Measurements from ENCODE around the gene ANO10.
"Not testable (repeated sequence)": the region's sequence is repeated elsewhere in the genome, so short reads cannot be mapped to it uniquely, and the experiment has no call there.

ANO10 gene

DNA sequence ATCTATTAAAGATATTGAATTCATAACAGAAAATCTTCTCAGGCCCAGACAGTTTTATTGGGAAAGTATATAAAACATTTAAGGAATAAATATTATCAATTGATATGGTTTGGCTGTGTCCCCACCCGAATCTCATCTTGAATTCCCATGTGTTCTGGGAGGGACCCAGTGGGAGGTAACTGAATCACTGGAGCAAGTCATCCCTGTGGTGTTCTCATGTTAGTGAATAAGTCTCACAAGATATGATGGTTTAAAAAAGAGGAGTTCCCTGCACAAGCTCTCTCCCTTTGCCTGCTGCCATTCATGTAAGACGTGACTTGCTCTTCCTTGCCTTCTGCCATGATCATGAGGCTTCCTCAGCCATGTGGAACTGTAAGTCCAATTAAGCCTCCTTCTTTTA lies 160.5 kb downstream of the ANO10 start:
- TF ChIP-seq, protein P1, sequence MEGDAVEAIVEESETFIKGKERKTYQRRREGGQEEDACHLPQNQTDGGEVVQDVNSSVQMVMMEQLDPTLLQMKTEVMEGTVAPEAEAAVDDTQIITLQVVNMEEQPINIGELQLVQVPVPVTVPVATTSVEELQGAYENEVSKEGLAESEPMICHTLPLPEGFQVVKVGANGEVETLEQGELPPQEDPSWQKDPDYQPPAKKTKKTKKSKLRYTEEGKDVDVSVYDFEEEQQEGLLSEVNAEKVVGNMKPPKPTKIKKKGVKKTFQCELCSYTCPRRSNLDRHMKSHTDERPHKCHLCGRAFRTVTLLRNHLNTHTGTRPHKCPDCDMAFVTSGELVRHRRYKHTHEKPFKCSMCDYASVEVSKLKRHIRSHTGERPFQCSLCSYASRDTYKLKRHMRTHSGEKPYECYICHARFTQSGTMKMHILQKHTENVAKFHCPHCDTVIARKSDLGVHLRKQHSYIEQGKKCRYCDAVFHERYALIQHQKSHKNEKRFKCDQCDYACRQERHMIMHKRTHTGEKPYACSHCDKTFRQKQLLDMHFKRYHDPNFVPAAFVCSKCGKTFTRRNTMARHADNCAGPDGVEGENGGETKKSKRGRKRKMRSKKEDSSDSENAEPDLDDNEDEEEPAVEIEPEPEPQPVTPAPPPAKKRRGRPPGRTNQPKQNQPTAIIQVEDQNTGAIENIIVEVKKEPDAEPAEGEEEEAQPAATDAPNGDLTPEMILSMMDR (IDR thresholded peaks at IDR 0.05; ENCODE audit: borderline replicate concordance, insufficient read depth, low read depth, low read length): no peak
- no peak overlapping the region for H3K4me3 ChIP-seq (ENCODE audit: low read depth, low read length)

DNA sequence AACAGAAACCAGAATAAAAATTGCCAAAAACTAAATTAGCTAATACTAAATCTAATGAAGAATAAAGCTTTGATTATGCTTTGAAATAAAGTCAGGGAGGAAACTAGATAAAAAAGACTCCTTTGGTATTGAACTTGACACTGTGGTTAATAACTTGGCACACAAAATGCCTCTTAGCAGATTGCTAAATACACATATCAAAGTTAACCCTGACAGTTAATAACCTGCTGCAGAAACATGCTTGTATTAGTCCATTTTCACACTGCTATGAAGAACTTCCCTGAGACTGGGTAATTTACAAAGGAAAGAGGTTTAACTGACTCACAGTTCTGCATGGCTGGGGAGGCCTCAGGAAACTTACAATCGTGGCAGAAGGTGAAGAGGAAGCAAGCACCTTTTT lies 164.8 kb downstream of the ANO10 start:
- not testable (repeated sequence) for H3K4me3 ChIP-seq (ENCODE audit: low read depth, low read length)

DNA sequence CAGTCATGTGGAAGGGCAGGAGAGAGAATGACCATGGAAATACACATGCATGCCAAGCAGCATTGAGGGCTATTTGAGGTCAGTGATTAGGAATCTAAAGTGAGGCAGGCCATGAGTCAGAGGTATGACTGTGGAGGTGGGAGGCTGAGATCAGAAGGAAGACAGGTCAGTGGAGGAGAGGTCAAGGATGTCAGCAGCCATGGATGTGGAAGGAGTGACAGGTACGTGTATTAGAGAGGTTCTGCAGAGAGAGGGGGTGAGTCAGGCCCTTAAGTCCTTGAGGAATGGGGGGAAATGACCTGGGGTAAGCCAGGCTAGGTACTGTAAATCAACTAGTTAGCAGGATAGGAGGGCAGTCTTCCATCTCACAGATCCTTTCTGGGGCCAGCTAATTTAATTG lies 166.6 kb downstream of the ANO10 start:
- TF ChIP-seq, protein P1 (IDR thresholded peaks at IDR 0.05; ENCODE audit: borderline replicate concordance, insufficient read depth, low read depth, low read length): no peak
- no peak overlapping the region for H3K4me3 ChIP-seq (ENCODE audit: low read depth, low read length)

DNA sequence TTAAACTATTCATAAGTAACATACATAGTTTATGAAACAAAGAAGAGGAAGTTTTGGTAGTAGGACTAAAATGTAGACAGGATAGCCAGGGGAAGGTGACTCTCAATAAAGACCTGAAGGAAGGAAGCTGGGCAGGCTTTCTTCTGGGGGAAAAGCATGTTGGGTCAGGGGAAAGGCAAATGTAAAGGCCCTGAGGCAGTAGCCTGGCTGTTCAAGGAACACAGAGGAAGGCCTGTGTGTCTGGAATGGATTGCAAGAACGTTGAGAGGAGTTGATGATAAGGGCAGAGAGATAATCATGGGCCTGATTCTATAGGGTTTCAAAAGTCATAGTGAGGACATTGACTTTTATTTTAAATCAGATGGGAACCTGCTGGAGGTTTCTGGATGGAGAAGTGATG lies 167.8 kb downstream of the ANO10 start:
- H3K4me3 ChIP-seq (ENCODE audit: low read depth, low read length): no peak overlapping the region
- TF ChIP-seq, protein P1 (IDR thresholded peaks at IDR 0.05; ENCODE audit: borderline replicate concordance, insufficient read depth, low read depth, low read length): no peak

DNA sequence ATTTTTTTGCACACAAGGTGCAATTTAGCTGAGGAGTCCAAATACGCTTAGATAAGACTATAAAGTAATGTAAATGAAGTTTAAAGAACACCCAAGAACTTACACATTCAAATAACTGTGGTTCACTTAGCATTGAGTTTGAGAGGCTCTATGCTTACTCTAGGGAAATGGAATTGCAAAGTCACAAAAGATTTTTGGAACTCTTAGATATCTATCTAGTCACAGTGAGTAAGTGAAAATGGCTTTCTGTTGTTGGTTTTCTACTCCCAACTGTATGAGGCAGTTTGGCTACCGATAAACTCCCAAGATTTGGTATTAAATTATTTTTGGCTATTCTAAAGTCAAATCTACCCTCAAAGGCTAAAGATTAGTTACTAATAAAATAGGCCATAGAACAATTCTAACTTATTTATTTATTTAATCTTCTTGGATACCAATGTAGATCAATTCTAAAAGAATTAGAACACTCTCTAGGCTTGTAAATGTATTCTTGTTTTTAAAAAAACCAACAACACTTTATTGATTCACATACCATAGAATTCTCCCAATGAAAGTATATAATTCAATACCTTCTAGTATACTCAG lies 170.0 kb downstream of the ANO10 start:
- H3K4me3 ChIP-seq (ENCODE audit: low read depth, low read length): no peak overlapping the region
- TF ChIP-seq, protein P1 (IDR thresholded peaks at IDR 0.05; ENCODE audit: borderline replicate concordance, insufficient read depth, low read depth, low read length): no peak

DNA sequence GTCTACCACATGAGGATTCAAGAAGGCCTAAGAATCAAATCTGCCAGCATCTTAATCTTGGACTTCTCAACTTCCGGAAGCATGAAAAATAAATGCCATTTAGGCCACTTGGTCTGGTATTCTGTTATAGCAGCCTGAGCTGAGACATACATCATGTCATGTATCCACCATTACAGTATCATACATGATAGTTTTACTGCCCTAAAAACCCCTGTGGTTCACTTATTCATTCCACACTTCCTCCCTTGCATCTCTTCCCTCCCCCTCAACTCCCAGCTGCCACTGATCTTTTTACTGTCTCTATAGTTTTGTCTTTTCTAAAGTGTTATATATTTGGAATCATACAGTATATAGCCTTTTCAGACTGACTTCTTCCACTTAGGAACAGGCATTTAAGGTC lies 173.7 kb downstream of the ANO10 start:
- TF ChIP-seq, protein P1 (IDR thresholded peaks at IDR 0.05; ENCODE audit: borderline replicate concordance, insufficient read depth, low read depth, low read length): no peak
- no peak overlapping the region for H3K4me3 ChIP-seq (ENCODE audit: low read depth, low read length)

DNA sequence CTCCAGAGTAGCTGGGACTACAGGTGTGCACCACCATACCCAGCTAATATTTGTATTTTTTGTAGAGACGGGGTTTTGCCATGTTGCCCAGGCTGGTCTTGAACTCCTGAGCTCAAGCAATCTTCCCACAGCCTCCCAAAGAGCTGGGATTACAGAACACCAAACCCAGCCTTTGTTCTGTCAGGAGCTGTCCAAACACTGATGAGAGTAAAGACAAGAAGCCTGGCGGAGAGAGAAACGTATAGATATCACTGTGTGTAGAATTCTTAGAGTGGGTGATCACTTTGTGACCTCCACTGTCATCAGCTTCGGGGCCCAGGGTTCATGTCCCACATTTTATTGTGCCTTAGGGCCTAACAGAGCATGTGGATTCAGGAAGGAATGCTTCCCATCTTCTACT lies 176.0 kb downstream of the ANO10 start:
- TF ChIP-seq, protein P1 (IDR thresholded peaks at IDR 0.05; ENCODE audit: borderline replicate concordance, insufficient read depth, low read depth, low read length): no peak

More for the DNA sequence above, 176.0 kb downstream of the ANO10 start:
- H3K4me3 ChIP-seq (ENCODE audit: low read depth, low read length): no peak overlapping the region

All from GM12875 (cell line).